ENCODE measurements around the gene STOML2.

DNA sequence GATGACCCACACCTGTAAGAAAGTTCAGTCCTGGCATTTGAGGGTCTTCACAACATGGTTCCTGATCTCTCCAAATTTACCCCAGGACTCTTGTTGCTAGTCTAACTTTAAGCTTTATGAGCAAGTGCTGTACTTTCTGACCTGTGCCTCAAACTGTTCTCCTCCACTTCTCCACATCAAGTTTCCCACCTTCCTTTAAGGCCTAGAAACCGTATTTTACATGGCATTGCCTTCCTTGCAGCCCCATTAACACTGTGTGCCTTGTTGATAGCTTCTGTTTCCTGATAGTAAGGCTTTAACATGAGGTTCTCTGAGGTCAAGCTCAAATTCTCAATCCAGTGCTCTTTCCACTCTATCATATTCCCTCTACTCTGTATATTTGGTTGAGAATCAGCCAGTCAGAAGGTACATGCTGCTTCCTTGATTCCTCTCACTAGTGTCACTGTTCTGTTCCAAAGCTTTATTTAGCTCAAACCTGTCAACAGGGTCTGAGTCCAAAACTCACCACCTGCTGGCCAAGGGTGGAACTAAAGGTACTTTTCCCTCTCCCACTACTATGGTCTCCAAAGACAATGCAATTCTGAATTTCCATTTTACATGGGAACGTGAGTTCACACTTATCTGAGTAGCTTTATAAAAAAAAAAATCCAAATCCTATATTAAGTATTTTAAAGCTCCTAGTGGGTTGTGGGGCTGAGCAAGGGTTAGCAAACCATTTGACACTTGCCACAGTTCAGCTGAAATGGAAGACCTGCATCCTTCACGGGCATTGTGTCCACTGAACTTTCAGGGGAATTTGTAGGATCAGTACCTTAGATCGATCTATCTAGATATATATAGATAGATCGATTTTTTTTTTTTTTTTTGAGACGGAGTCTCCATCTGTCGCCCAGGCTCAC, 51.6 kb downstream of the STOML2 start:
- TF ChIP-seq EZH2 (IDR thresholded peaks at IDR 0.05; ENCODE audit: insufficient read depth, low read length): no peak
- TF ChIP-seq, protein P1, sequence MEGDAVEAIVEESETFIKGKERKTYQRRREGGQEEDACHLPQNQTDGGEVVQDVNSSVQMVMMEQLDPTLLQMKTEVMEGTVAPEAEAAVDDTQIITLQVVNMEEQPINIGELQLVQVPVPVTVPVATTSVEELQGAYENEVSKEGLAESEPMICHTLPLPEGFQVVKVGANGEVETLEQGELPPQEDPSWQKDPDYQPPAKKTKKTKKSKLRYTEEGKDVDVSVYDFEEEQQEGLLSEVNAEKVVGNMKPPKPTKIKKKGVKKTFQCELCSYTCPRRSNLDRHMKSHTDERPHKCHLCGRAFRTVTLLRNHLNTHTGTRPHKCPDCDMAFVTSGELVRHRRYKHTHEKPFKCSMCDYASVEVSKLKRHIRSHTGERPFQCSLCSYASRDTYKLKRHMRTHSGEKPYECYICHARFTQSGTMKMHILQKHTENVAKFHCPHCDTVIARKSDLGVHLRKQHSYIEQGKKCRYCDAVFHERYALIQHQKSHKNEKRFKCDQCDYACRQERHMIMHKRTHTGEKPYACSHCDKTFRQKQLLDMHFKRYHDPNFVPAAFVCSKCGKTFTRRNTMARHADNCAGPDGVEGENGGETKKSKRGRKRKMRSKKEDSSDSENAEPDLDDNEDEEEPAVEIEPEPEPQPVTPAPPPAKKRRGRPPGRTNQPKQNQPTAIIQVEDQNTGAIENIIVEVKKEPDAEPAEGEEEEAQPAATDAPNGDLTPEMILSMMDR (IDR thresholded peaks at IDR 0.05; ENCODE audit: insufficient read depth, low read depth, low read length): peak; percentile 78
